ENCODE results near the gene CHTOP.

GRCh38 chr1:153678519-153679336 lies 44.9 kb downstream of the CHTOP start, which contains the start of gene NPR1:
- TF ChIP-seq CTCF (IDR thresholded peaks at IDR 0.05) = no peak
- TF ChIP-seq POLR2A (IDR thresholded peaks at IDR 0.05) = no peak
